SU-DHL-6 (cell line): ENCODE measurements around the gene FAM13C.

ENCODE experiments used
- H2AFZ ChIP-seq: fragments of 200-600 bp; sonication (generic); 2 replicates; pipeline ENCODE4 v1.6.1; 2014; ENCODE audit warnings: low read depth, mild to moderate bottlenecking, moderate library complexity, mixed read lengths, antibody characterized with exemption, low read length; ENCODE audit not compliant: severe bottlenecking
- H3F3A ChIP-seq: fragments of 200-600 bp; shearing (Covaris generic); 2 replicates; pipeline ENCODE4 v1.6.0; 2016; ENCODE audit warnings: antibody characterized with exemption, mild to moderate bottlenecking; ENCODE audit not compliant: insufficient read depth
- H3K27ac ChIP-seq: fragments of 200-600 bp; sonication (generic); 2 replicates; pipeline ENCODE4 v1.5.1; 2016; ENCODE audit warnings: low read depth, mild to moderate bottlenecking, low read length, moderate library complexity, mixed read lengths
- H3K27me3 ChIP-seq: fragments of 200-600 bp; sonication (generic), shearing (Covaris generic); 2 replicates; pipeline ENCODE4 v1.6.0; 2014; ENCODE audit warnings: mild to moderate bottlenecking, low read length
- H3K36me3 ChIP-seq: fragments of 200-600 bp; sonication (generic); 2 replicates; pipeline ENCODE4 v1.6.1; 2014; ENCODE audit warnings: mild to moderate bottlenecking, low read length, mixed read lengths
- H3K4me2 ChIP-seq: fragments of 300-600, 200-600 bp; shearing (Covaris generic), sonication (generic); 2 replicates; pipeline ENCODE4 v1.6.0; 2014; ENCODE audit warnings: low read length, low read depth, mild to moderate bottlenecking; ENCODE audit not compliant: poor library complexity, severe bottlenecking
- H3K4me3 ChIP-seq: fragments of 200-600 bp; sonication (generic); 2 replicates; pipeline ENCODE4 v1.5.1; 2014; ENCODE audit warnings: antibody characterized with exemption, low read length, mild to moderate bottlenecking, mixed read lengths; ENCODE audit not compliant: insufficient read depth, poor library complexity, severe bottlenecking
- H3K79me2 ChIP-seq: fragments of 200-600 bp; sonication (generic); 2 replicates; pipeline ENCODE4 v1.6.1; 2014; ENCODE audit warnings: mild to moderate bottlenecking, low read length, moderate library complexity; ENCODE audit not compliant: insufficient read depth
- H3K9ac ChIP-seq: fragments of 200-600 bp; sonication (generic); 2 replicates; pipeline ENCODE4 v1.7.0; 2014; ENCODE audit warnings: mild to moderate bottlenecking, low read length
- H3K9me2 ChIP-seq: fragments of 200-600 bp; sonication (generic); replicated peaks from 2 replicates; pipeline ENCODE4 v1.6.1; 2014; ENCODE audit warnings: low read length; ENCODE audit not compliant: insufficient read depth
- H3K9me3 ChIP-seq: fragments of 200-600 bp; sonication (generic); 2 replicates; pipeline ENCODE4 v1.6.1; 2014; ENCODE audit warnings: low read length, mixed read lengths; ENCODE audit not compliant: insufficient read depth
- H4K20me1 ChIP-seq: fragments of 200-600 bp; sonication (generic); 2 replicates; pipeline ENCODE4 v1.6.1; 2014; ENCODE audit warnings: low read depth, mild to moderate bottlenecking, antibody characterized with exemption, low read length, moderate library complexity, mixed read lengths
- EZH2phosphoT487 ChIP-seq: fragments of 200-600 bp; sonication (generic), shearing (Covaris generic); conservative IDR thresholded peaks from 2 replicates; pipeline ENCODE4 v1.6.1; 2018; ENCODE audit warnings: mild to moderate bottlenecking, antibody characterized with exemption, low read length, moderate library complexity, mixed read lengths
- TF ChIP-seq, protein P1 (sequence below): fragments of 200-600 bp; sonication (generic); IDR thresholded peaks from one replicate; pipeline ENCODE4 v1.5.1; 2017; ENCODE audit warnings: antibody characterized with exemption, mild to moderate bottlenecking, low read length, moderate library complexity; ENCODE audit not compliant: insufficient read depth, poor library complexity, severe bottlenecking

Gene FAM13C

DNA sequence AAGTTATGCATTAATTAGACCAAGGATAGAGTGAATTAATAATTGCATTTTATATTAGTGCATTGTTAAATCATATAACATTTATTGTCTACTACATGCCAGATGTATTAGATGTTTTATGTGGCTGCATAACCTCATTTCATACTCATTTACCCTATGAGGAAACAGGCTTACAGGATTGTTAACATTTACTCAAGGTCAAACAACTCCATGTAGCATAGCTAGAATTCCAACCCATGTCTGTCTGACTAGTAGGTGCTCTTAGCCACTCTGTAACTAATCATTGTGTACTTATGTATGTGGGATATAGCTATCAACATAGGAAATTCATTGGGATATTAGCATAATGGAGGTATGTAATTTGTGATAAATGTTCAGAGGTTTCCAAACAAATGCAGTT, 139.6 kb downstream of the FAM13C start:
- H3K4me2 ChIP-seq, result no peak overlapping the region
- no peak overlapping the region for H3K4me3 ChIP-seq
- no peaks in the 10 kb centered on the region for H3K9me2 ChIP-seq
- no peaks in the 10 kb centered on the region for H3K36me3 ChIP-seq
- no peaks in the 10 kb centered on the region for H4K20me1 ChIP-seq
- no peak overlapping the region for H3K27ac ChIP-seq
- no peaks in the 10 kb centered on the region for H3K27me3 ChIP-seq
- no peak overlapping the region for H3K9ac ChIP-seq
- TF ChIP-seq EZH2phosphoT487, result no peak
- TF ChIP-seq, protein P1, sequence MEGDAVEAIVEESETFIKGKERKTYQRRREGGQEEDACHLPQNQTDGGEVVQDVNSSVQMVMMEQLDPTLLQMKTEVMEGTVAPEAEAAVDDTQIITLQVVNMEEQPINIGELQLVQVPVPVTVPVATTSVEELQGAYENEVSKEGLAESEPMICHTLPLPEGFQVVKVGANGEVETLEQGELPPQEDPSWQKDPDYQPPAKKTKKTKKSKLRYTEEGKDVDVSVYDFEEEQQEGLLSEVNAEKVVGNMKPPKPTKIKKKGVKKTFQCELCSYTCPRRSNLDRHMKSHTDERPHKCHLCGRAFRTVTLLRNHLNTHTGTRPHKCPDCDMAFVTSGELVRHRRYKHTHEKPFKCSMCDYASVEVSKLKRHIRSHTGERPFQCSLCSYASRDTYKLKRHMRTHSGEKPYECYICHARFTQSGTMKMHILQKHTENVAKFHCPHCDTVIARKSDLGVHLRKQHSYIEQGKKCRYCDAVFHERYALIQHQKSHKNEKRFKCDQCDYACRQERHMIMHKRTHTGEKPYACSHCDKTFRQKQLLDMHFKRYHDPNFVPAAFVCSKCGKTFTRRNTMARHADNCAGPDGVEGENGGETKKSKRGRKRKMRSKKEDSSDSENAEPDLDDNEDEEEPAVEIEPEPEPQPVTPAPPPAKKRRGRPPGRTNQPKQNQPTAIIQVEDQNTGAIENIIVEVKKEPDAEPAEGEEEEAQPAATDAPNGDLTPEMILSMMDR, result no peak
- H3K79me2 ChIP-seq, result no peaks in the 10 kb centered on the region
- H2AFZ ChIP-seq, result no peak overlapping the region
- H3K9me3 ChIP-seq, result no peaks in the 10 kb centered on the region
- no peaks in the 10 kb centered on the region for H3F3A ChIP-seq

DNA sequence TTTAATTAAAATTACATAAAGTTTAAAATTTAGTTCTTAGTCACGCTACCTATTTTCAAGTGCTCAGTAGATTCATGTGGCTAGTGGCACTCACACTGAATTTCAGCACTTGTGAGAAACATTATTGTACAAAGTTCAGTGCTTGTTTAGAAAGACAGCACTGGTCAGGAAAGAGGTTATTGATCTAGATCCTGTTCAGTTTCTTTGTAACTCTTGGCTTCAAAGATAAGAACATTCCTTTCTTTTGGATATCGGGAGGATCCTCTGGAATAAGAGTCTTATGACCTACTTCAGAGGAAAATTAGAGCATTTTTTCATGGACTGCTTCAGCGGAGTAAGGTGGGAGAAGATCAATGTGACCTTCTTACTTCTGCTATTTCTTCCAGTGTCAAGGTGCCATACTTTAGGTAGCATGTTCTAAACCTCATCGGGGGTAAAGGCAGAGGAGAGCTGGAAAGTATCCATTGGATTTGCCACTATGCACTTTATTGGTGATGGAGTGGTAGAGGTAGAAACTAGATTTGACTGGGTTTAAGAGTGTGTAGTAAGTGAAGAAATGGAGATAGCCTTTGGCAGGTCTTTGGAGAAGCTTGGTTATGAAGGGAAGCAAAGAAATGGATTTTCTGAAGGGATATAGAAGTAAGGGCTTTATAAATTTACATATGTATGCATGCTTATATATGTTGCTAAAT, 146.0 kb downstream of the FAM13C start:
- Histone ChIP-seq H3K9ac (no peak overlapping the region), H3K27me3 (no peaks in the 10 kb centered on the region), H2AFZ (no peak overlapping the region), H3K4me2 (no peak overlapping the region), H3K79me2 (no peaks in the 10 kb centered on the region), H3K27ac (no peak overlapping the region), H3K9me3 (no peaks in the 10 kb centered on the region), H4K20me1 (no peaks in the 10 kb centered on the region), H3K36me3 (no peaks in the 10 kb centered on the region), H3K4me3 (no peak overlapping the region), H3F3A (no peaks in the 10 kb centered on the region), H3K9me2 (no peaks in the 10 kb centered on the region)
- TF ChIP-seq, protein P1, result no peak
- TF ChIP-seq EZH2phosphoT487, result no peak

GRCh38 chr10:59214160-59214559, 148.2 kb downstream of the FAM13C start:
- no peaks in the 10 kb centered on the region for H3K36me3 ChIP-seq
- H3K79me2 ChIP-seq, result no peaks in the 10 kb centered on the region
- no peaks in the 10 kb centered on the region for H3F3A ChIP-seq

More at GRCh38 chr10:59214160-59214559, 148.2 kb downstream of the FAM13C start:
- no peaks in the 10 kb centered on the region for H3K27me3 ChIP-seq
- no peak overlapping the region for H2AFZ ChIP-seq
- no peaks in the 10 kb centered on the region for H3K9me2 ChIP-seq
- no peak for TF ChIP-seq EZH2phosphoT487
- TF ChIP-seq, protein P1, result no peak
- no peak overlapping the region for H3K4me2 ChIP-seq
- no peak overlapping the region for H3K27ac ChIP-seq
- no peak overlapping the region for H3K4me3 ChIP-seq
- no peaks in the 10 kb centered on the region for H3K9me3 ChIP-seq
- H3K9ac ChIP-seq, result no peak overlapping the region
- no peaks in the 10 kb centered on the region for H4K20me1 ChIP-seq
